OCI-LY1 (cell line): ENCODE measurements around the gene SLC25A51.

Experiments used
- EZH2 ChIP-seq: fragments of 200-600 bp; sonication (generic), shearing (Covaris generic); IDR thresholded peaks from 2 replicates; pipeline ENCODE4 v1.8.0; 2017; ENCODE audit warnings: borderline replicate concordance, mixed run types, mild to moderate bottlenecking, antibody characterized with exemption, low read length, moderate library complexity, mixed read lengths
- TF ChIP-seq, protein P1 (sequence below): fragments of 200-600 bp; sonication (generic), shearing (Covaris generic); IDR thresholded peaks from 2 replicates; pipeline ENCODE4 v1.5.1; 2017; ENCODE audit warnings: mild to moderate bottlenecking, antibody characterized with exemption, low read length, moderate library complexity, mixed read lengths

DNA sequence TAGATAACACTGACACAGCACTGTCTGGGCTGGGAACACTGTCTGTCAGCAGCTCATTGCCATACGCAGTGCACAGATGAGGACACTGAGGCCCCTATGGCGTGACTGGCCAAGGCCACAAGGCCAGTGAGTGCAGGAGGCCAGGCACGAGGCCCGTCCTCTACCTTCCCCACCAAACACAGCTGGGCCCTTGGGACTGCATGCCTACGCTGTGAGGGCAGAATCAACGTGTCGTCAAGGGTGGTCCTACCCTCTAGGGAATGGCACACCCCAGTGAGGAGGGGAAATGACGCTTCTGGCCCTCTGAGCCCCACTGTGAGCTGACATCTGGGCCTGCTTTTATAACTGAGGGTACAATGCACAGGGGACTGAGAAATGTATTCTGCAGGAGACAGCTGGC is 42.1 kb upstream of the SLC25A51 start:
- TF ChIP-seq EZH2 = no peak
- TF ChIP-seq, protein P1, sequence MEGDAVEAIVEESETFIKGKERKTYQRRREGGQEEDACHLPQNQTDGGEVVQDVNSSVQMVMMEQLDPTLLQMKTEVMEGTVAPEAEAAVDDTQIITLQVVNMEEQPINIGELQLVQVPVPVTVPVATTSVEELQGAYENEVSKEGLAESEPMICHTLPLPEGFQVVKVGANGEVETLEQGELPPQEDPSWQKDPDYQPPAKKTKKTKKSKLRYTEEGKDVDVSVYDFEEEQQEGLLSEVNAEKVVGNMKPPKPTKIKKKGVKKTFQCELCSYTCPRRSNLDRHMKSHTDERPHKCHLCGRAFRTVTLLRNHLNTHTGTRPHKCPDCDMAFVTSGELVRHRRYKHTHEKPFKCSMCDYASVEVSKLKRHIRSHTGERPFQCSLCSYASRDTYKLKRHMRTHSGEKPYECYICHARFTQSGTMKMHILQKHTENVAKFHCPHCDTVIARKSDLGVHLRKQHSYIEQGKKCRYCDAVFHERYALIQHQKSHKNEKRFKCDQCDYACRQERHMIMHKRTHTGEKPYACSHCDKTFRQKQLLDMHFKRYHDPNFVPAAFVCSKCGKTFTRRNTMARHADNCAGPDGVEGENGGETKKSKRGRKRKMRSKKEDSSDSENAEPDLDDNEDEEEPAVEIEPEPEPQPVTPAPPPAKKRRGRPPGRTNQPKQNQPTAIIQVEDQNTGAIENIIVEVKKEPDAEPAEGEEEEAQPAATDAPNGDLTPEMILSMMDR = no peak
